Measurements from ENCODE around the gene PPP1R11.

GRCh38 chr6:30104661-30105060 is 37.7 kb downstream of the PPP1R11 start:
- no peak for TF ChIP-seq CTCF (IDR thresholded peaks at IDR 0.05)
- TF ChIP-seq ZFX (IDR thresholded peaks at IDR 0.05; ENCODE audit: borderline replicate concordance): no peak
